SU-DHL-6 (cell line): ENCODE measurements around the gene KANK3.

Experiments
- H2AFZ ChIP-seq: fragments of 200-600 bp; sonication (generic); 2 replicates; pipeline ENCODE4 v1.6.1; 2014; ENCODE audit warnings: low read depth, mild to moderate bottlenecking, moderate library complexity, mixed read lengths, antibody characterized with exemption, low read length; ENCODE audit not compliant: severe bottlenecking
- H3F3A ChIP-seq: fragments of 200-600 bp; shearing (Covaris generic); 2 replicates; pipeline ENCODE4 v1.6.0; 2016; ENCODE audit warnings: antibody characterized with exemption, mild to moderate bottlenecking; ENCODE audit not compliant: insufficient read depth
- H3K27ac ChIP-seq: fragments of 200-600 bp; sonication (generic); 2 replicates; pipeline ENCODE4 v1.5.1; 2016; ENCODE audit warnings: low read depth, mild to moderate bottlenecking, low read length, moderate library complexity, mixed read lengths
- H3K27me3 ChIP-seq: fragments of 200-600 bp; sonication (generic), shearing (Covaris generic); 2 replicates; pipeline ENCODE4 v1.6.0; 2014; ENCODE audit warnings: mild to moderate bottlenecking, low read length
- H3K36me3 ChIP-seq: fragments of 200-600 bp; sonication (generic); 2 replicates; pipeline ENCODE4 v1.6.1; 2014; ENCODE audit warnings: mild to moderate bottlenecking, low read length, mixed read lengths
- H3K4me2 ChIP-seq: fragments of 300-600, 200-600 bp; shearing (Covaris generic), sonication (generic); 2 replicates; pipeline ENCODE4 v1.6.0; 2014; ENCODE audit warnings: low read length, low read depth, mild to moderate bottlenecking; ENCODE audit not compliant: poor library complexity, severe bottlenecking
- H3K4me3 ChIP-seq: fragments of 200-600 bp; sonication (generic); 2 replicates; pipeline ENCODE4 v1.5.1; 2014; ENCODE audit warnings: antibody characterized with exemption, low read length, mild to moderate bottlenecking, mixed read lengths; ENCODE audit not compliant: insufficient read depth, poor library complexity, severe bottlenecking
- H3K79me2 ChIP-seq: fragments of 200-600 bp; sonication (generic); 2 replicates; pipeline ENCODE4 v1.6.1; 2014; ENCODE audit warnings: mild to moderate bottlenecking, low read length, moderate library complexity; ENCODE audit not compliant: insufficient read depth
- H3K9ac ChIP-seq: fragments of 200-600 bp; sonication (generic); 2 replicates; pipeline ENCODE4 v1.7.0; 2014; ENCODE audit warnings: mild to moderate bottlenecking, low read length
- H3K9me2 ChIP-seq: fragments of 200-600 bp; sonication (generic); replicated peaks from 2 replicates; pipeline ENCODE4 v1.6.1; 2014; ENCODE audit warnings: low read length; ENCODE audit not compliant: insufficient read depth
- H3K9me3 ChIP-seq: fragments of 200-600 bp; sonication (generic); 2 replicates; pipeline ENCODE4 v1.6.1; 2014; ENCODE audit warnings: low read length, mixed read lengths; ENCODE audit not compliant: insufficient read depth
- H4K20me1 ChIP-seq: fragments of 200-600 bp; sonication (generic); 2 replicates; pipeline ENCODE4 v1.6.1; 2014; ENCODE audit warnings: low read depth, mild to moderate bottlenecking, antibody characterized with exemption, low read length, moderate library complexity, mixed read lengths
- CTCF ChIP-seq: fragments of 200-600 bp; sonication (generic); IDR thresholded peaks from one replicate; pipeline ENCODE4 v1.5.1; 2017; ENCODE audit warnings: antibody characterized with exemption, mild to moderate bottlenecking, low read length, moderate library complexity; ENCODE audit not compliant: insufficient read depth, poor library complexity, severe bottlenecking
- EZH2phosphoT487 ChIP-seq: fragments of 200-600 bp; sonication (generic), shearing (Covaris generic); conservative IDR thresholded peaks from 2 replicates; pipeline ENCODE4 v1.6.1; 2018; ENCODE audit warnings: mild to moderate bottlenecking, antibody characterized with exemption, low read length, moderate library complexity, mixed read lengths

KANK3 gene

DNA sequence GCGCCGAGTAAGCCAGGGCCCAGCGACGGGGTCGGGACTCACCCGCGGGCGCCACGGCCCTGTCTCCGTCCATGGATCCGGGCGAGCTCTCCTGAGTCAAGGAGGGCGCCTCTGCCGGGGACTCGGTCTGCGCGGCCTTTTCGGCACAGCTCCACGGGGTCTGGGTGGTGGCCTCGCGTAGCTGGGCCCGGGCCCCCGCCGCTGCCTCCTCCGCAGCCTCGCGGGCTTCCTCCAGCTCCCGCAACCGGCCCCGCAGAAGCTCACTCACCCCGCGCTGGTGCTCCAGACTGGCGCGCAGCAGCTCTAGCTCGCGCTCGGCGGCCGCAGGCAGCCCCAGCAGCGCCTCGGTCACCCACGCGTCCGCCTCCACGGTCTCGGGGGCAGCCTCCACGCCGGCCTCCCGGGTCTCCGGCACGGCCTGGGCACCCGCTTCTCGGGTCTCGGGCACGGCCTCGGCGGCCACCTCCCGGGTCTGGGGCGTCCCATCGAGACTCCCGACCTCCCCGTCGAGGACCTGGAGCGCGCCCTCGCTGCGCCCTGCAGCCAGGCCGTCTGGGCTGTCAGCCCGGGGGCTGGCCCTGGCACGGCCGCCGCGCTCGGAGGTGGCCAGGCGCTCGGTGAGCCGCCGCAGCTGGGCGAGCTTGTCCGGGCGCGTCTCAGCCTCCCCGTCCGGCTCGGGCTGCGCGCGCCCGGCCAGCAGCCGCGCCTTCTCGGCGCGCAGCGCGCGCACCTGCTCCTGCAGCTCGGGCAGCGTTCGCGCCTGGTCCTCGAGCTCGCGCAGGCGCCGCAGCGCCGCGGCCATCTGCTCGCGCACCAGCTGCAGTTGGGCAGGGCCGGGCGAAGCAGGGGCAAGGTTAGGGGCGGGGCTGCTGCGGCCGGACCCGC is 8.4 kb downstream of the KANK3 start:
- H3K4me3 ChIP-seq = peak overlapping the region; percentile 35
- no peaks in the 10 kb centered on the region for H3K79me2 ChIP-seq
- no peak overlapping the region for H3K27ac ChIP-seq
- H3K36me3 ChIP-seq = no peaks in the 10 kb centered on the region
- H3K9me3 ChIP-seq = no peaks in the 10 kb centered on the region
- no peaks in the 10 kb centered on the region for H3F3A ChIP-seq
- no peak overlapping the region for H2AFZ ChIP-seq
- H3K4me2 ChIP-seq = peak overlapping the region; percentile 51
- H3K9ac ChIP-seq = peak overlapping the region; percentile 32; the same call in 1 of the 2 replicates
- TF ChIP-seq CTCF = no peak
- TF ChIP-seq EZH2phosphoT487 = no peak
- H4K20me1 ChIP-seq = no peaks in the 10 kb centered on the region
- no peaks in the 10 kb centered on the region for H3K9me2 ChIP-seq
- H3K27me3 ChIP-seq = no peaks in the 10 kb centered on the region

DNA sequence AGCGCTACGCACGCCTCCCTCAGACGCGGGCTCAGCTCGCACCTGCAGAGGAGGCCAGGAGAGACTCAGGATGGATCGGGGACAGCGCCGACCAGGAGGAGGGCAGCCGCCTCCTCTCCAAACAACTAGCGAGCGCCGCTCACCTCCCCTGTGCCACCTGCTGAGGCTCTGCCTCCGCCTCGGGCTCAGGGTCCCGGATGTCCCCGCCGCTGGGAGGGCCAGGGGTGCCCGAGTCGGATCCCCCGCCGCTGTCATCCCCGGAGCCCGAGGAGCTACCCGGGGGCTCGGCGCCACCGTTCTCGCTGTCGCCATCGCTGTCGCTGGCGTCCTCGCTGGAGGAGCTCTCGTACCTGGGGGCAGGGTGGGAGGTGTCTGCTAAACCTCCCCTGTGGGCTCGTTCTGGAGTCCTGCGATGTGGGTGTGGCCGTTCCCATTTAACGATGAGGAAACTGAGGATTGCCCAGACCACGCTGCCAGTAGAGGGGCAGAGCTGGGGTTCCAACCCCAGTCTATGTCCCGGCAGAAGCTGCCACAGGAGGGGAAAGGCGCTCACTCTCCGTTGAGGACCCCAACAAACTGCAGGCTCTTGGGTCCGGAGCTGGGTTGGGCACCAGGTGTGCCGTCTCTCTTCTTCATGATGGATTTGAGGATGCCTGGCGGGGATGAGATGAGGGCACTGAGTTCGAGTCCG is 9.2 kb downstream of the KANK3 start:
- H2AFZ ChIP-seq = no peak overlapping the region
- no peak overlapping the region for H3K4me3 ChIP-seq
- H3K79me2 ChIP-seq = no peaks in the 10 kb centered on the region
- no peaks in the 10 kb centered on the region for H3K9me3 ChIP-seq
- no peak overlapping the region for H3K27ac ChIP-seq
- H3K4me2 ChIP-seq = no peak overlapping the region
- no peak overlapping the region for H3K9ac ChIP-seq
- H3F3A ChIP-seq = no peaks in the 10 kb centered on the region
- no peaks in the 10 kb centered on the region for H3K9me2 ChIP-seq
- H4K20me1 ChIP-seq = no peaks in the 10 kb centered on the region
- H3K36me3 ChIP-seq = no peaks in the 10 kb centered on the region
- no peak for TF ChIP-seq CTCF
- no peak for TF ChIP-seq EZH2phosphoT487
- no peaks in the 10 kb centered on the region for H3K27me3 ChIP-seq

DNA sequence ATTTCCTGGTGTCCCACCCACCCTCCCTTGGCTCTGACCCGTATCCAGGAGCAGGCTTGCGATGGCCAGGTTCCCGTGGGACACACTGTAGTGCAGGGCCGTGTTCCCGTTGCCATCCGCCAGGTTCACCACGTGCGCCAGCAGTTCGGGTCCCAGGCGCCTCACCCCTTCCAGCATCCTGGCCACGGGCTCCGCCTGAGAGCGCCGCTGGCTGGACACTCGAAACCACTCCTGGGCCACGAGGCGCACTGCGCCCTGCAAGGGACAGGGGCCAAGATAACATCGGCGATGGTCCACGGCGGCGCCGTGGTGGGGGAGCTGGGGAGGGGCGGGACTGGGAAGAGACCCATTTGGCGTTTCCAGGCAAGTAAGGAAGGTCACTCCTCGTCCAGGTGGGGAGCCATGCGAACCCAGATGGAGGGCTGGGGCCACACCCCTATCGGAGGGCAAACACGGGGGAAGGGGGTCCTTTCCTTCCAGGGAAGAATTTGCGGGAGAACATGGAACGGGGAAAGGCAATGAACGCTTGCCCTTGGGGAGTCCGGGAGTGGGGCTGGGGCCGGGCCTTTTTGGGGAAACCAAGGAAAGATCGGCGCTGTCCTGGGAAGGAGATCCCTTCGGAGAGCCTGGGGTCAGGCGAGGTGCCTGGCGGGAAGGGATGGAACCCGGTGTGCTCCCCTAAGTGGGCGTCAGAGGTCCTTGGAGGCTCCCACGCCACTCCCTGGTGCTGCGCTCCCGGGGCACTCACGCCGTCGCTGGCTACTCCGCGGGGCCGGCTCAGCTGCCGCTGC is 9.9 kb downstream of the KANK3 start:
- H3K9ac ChIP-seq = no peak overlapping the region
- no peak overlapping the region for H3K4me2 ChIP-seq
- no peaks in the 10 kb centered on the region for H3K27me3 ChIP-seq

More for the DNA sequence above, 9.9 kb downstream of the KANK3 start:
- Histone ChIP-seq H4K20me1 (no peaks in the 10 kb centered on the region), H3K9me2 (no peaks in the 10 kb centered on the region), H3K36me3 (no peaks in the 10 kb centered on the region), H3K27ac (no peak overlapping the region), H2AFZ (no peak overlapping the region), H3K9me3 (no peaks in the 10 kb centered on the region), H3K79me2 (no peaks in the 10 kb centered on the region), H3F3A (no peaks in the 10 kb centered on the region), H3K4me3 (no peak overlapping the region)
- TF ChIP-seq CTCF = no peak
- TF ChIP-seq EZH2phosphoT487 = no peak
